GM12874 (cell line): Measurements from ENCODE around the gene BRICD5.

ENCODE experiments used
- TF ChIP-seq, protein P1 (sequence below): IDR thresholded peaks from 2 replicates; pipeline ENCODE4 v1.5.1; 2011; ENCODE audit warnings: low read depth, mild to moderate bottlenecking, control low read depth, low read length, moderate library complexity; ENCODE audit not compliant: insufficient read depth

Gene BRICD5

DNA sequence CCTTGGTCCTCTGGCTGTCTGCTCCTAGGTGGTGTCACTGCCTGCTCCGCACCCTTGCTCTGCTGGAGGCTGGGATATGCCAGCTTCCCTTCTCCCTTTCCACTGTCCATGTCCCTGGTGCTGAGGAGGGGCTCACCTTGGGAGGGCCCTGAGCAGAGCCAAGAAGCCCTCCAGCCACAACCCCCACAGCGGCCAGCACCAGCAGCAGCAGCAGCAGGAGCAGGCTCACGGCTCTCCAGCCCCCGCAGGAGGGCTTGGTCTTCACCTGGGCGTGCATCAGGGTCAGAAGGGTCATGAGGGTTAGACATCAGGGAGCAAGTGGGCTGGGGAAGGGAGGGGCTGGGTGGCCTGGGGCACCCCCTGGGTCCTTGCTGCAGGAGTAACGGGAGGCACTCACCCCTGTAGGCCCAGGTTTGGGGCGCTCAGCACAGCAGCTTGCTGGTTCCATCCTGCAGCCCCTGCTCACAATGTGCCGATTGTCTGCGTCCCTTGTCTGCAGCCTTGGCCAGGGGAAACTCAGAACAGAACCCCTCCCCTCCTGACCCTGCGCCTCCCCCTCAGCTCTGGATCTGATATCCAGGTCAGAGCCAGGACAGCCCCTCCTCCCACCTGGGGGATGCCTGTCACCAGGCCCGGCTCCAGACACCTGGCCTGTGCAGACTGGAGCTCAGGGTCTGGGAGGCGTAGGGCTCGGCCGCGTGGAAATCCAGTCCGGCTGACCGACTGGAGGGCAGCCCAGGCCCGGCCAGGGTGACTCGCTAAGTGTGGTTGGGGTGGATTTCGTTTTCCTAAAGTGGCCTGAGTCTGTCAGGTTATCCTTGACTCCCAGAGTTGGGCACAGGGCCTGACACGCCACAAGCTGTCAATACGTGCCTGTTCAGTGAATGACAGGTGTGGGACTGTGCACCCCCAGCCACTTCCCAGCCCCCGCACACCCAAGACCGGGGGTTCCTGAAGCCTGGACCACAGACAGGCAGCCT, at the start of gene BRICD5:
BRICD5 (minus strand) TSS at position 478 of the 980 bp plus-strand sequence; CDS start at position 448, 30 bp downstream.
- TF ChIP-seq, protein P1, sequence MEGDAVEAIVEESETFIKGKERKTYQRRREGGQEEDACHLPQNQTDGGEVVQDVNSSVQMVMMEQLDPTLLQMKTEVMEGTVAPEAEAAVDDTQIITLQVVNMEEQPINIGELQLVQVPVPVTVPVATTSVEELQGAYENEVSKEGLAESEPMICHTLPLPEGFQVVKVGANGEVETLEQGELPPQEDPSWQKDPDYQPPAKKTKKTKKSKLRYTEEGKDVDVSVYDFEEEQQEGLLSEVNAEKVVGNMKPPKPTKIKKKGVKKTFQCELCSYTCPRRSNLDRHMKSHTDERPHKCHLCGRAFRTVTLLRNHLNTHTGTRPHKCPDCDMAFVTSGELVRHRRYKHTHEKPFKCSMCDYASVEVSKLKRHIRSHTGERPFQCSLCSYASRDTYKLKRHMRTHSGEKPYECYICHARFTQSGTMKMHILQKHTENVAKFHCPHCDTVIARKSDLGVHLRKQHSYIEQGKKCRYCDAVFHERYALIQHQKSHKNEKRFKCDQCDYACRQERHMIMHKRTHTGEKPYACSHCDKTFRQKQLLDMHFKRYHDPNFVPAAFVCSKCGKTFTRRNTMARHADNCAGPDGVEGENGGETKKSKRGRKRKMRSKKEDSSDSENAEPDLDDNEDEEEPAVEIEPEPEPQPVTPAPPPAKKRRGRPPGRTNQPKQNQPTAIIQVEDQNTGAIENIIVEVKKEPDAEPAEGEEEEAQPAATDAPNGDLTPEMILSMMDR = no peak

DNA sequence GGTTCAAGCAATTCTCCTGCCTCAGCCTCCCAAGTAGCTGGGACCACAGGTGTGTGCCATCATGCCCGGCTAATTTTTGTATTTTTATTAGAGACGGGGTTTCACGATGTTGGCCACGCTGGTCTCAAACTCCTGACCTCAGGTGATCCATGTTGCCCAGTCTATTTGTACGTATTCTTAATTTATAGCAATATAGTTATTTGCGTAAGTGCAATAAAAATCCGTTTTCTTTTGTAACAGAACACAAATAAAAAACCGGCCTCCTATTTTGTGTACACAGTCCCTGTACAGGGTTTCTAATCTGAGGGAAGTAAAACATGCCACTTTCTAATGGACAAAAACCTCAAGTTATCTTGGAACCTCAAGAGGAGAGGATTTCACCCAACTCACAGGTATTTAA, 49.6 kb upstream of the BRICD5 start:
- TF ChIP-seq, protein P1 = no peak

DNA sequence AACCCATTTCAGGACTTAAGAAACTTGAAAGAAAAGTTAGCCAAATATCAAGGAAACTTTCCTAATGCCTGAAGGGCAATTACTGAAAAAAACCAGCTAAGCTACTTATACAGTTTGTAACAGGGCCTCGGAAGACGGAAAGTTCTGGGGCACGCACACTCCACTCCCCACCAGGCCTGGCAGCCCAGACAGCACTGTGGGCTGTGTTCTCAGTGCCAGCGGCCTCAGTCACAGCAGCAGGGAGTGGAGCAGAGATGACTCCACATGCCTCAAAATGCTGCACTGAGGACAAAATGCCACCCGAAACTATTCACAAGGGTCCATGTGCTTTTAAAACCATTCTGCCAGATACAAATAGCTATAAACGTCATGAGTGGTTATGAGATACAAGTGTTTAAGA, 47.1 kb upstream of the BRICD5 start:
- TF ChIP-seq, protein P1 = no peak

DNA sequence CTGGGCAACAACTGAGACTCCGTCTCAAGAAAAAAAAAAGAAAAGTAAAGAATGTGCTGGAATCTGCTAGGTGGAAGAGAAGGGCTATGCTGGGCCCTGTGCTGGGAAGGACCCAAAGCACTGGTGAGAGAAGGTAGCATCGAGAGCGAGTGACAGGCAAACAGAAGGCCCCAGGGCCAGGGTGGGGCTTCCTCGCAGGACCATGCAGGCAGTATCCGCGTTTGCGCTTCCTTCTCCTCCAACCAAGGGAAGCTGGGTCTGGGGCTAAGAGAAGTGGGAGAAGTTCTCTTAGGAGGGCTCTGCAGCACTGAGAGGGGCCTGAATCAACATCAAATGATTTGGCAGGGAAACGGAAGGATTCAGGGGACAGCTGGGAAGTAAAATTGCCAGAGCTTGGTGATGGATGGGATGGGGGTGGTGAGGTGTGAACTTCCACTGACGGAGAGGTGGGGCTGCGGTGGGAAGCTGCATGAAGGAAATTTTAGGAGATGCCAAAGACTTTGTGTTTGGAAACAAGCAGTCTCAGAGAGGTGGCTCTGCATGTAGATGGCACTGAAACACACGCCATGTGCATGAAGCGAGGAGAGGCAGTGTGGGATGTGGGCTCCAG, 46.0 kb upstream of the BRICD5 start:
- TF ChIP-seq, protein P1 = no peak

DNA sequence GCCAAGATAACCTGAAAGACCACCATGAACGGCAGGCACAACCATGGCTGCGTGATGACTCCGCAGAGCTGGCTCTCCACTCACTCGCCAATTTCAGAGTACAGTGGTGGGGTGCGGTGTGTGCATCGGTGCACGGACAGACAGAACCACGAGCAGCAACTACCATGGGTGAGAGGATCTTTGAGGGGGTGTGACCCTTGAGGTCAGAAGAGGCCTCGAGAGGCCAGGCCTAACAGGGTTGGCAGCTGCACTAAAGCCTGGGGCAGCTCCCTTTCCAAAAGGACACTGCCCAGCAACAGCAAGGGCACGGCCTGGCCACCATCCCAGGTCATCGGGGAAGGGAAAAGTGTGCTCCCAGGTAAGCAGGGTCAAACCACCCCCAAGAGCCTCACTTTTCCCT, 42.6 kb upstream of the BRICD5 start:
- TF ChIP-seq, protein P1 = no peak

DNA sequence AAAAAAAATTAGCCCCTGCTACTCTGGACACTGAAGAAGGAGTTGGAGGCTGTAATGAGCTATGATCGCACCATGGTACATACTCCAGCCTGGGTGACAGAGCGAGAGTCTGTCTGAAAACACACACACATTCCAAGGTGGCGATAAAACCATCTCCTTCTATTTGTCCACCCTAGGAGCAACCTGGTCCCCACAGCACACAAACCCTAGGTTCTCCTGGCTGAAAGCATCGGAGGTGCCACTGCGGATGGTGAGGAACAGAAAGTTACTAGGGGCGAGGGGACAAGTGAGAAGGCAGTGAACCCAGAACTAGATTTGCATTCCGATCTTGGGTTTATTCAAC, 42.1 kb upstream of the BRICD5 start:
- TF ChIP-seq, protein P1 = no peak

DNA sequence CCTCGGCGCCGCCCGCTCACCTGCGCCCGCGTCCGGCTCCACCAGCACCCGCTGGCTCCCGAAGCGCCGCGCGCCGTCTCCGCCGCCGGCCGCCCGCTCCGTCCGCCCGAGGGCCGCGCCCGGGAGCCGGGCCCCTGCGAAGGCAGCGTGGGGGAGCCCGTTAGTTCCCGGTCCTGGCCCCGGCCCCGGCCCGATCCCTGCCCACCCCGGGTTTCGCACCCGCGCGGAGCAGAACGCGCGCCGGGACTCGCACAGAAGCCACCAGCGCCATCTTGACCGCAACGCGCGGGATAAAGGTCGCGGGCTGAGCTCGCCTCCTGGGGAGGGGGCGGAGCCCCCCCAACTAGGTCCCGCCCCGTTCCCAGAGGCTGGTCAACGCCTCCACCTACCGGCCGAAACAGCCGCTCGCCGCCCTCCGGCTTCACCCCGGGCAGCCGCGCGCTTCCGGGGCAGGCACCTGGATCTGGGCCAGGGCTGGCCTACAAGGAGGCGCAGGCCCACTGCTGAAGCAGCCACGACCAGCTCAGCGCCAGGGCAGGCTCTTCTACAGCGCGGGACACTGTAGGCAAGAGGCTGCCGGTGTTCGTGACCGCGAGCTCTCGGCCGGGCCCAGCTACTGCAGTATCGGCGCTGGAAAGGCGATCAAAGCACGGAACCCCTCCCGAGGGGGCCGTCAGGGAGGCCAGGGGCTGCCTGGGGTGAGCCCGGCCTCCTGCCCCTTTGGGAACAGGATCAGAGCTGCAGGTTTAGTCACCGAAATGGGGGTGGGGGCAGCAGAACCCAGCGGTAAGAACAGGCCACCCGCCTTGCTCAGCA, 40.8 kb upstream of the BRICD5 start, which contains the start of gene ECI1:
ECI1 (minus strand) TSS at position 292 of the 816 bp plus-strand sequence; CDS start at position 271, 21 bp downstream.
- TF ChIP-seq, protein P1 = peak; percentile 68
